T-helper 2 cell (primary cell): Measurements from ENCODE around the gene ERAS.
A peak's percentile ranks its signal among the peaks of the same experiment; 100 is the strongest.
"Not testable (repeated sequence)": the region's sequence is repeated elsewhere in the genome, so short reads cannot be mapped to it uniquely, and the experiment has no call there.

Experiments used
- DNase-seq, 5 experiments: peaks; one replicate each; pipeline versions ENCODE4 v3.0.0 to v3.0.0-alpha.2; 2012 to 2022

Gene ERAS

DNA sequence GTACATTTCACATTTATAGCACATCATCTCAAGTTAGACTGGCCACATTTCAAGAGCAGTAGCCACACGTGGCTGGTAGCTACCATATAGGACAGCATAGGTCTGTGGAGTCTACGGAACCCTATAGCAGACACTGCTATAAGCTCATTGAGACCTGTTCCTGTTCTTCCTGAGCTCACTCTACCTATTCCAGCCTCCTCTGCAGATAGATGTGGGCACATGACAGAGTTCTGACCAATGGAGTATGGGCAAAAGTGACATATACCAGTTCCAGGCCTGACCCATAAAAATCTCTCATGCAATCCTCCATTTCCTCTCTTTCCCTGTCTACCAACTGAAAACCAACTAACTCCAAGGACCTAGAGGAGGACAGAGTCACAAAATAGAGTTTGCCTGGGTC lies 28.0 kb upstream of the ERAS start:
- no peak for DNase-seq

DNA sequence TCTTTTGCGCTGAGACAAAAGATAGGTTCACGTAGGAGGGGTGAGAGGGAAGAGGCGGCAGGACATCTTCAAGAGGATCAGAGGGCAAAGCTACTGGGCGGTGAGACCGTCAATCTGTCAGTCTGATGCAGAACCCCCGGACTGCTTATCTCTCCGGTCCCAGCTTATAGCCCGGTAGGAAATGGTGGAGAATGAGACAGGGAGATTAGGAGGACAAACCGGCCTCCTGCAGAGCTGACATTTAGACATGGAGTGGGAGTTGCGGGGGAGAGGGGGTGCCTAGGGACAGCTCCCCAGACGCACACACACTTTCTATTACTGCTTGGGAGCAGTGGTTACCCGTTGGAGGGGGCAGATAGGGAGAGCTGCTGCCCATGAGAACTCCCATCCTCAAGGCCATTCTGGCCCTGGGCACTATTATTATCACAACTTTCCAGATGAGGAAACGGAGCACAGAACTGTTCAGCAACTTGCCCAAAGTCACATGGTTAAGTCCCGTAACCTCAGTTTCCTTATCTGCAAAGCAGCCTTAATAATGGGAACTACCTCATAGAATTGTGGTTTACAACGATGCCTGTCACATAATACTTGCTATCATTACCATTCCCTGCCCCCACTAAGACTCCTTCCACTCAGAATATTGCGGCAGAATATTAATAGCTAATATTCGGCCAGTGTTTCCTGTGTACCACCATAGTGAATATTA lies 25.6 kb upstream of the ERAS start:
- peak in 1 of 5 experiments; percentile 6 for DNase-seq

DNA sequence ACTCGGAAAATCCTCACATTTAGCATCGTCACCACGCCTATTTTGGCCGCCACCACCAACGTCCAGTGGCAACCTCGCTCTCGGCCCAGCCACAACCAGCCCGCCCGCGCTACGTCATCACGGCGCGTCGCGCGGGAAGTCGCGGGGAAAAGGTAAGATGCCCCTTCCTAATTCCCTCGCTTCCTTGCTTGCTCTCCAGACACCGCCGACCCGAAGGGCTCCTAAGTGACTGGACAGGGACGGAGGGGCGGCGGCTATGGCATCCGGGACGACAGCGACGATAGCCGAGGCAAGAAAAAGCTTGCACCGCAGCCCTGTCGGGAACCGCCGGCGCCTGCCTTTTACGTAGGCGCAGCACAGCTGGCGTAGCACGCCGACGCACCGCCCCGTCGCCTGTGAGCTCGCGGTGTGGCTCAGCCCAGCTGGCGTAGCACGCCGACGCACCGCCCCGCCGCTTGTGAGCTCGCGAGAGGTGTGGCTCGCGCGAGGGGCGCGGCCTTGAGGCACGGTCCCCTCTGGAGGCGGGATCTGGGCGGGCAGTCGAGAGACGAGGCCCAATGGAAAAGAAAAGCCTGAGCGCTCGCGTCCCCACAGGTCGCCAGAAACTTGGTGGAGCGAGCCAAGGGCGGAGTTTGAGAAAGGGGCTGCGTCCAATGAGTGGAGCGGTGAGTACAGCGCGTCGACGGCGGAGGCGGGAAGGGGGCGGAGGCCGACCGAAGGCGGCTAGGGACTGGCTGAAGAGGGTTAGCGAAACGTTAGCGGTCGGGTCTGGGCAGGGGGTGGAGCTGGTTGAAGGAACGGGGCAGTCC lies 24.8 kb upstream of the ERAS start, which contains the start of gene HDAC6:
Gene HDAC6, plus strand, starts transcription at position 788 of the 809 bp plus-strand sequence. CDS start 626 bp downstream, outside the sequence.
- DNase-seq: peak; percentile 82 to 99 (median 93)

DNA sequence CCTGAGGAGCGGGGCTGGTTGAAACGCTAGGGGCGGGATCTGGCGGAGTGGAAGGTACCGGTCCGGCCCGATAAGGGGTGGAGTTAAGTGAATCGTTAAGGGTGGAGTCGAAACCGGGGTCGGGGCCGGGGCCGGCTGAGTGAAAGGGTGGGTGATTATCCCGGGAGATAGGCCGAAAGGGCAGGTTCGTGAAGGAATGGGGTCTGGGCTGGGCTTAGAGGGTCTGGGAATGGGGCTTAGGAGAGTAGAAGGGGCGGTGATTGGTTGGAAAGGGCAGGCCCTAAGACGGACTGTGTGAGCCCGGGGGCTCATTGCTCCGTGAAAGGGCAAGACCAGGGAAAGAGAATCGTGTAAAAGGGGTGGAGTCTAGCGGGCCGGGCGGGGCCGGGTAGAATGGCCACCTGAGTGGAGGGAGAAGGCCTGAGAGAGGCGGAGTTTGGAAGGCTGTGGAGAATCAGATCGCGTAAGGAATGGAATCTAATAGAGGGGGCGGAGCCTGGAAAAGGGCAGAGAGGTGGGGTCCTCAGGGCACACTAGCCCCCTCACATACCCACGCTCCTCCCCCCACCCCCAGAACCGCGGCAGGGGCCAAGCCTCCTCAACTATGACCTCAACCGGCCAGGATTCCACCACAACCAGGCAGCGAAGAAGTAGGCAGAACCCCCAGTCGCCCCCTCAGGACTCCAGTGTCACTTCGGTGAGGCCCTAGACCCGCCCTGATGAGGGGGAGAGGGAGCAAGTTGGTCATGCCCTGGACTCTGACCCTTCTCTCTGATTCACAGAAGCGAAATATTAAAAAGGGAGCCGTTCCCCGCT lies 24.0 kb upstream of the ERAS start:
- DNase-seq: peak in 4 of 5 experiments; percentile 27 to 78 (median 50)

DNA sequence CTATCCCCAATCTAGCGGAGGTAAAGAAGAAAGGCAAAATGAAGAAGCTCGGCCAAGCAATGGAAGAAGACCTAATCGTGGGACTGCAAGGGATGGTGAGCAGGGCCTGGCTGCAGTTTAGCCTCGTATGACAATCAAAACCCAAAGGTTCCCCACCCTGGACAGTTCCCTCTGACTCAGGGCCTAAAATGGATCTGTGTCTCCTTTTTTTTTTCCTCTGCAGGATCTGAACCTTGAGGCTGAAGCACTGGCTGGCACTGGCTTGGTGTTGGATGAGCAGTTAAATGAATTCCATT lies 23.5 kb upstream of the ERAS start:
- DNase-seq: no peak

DNA sequence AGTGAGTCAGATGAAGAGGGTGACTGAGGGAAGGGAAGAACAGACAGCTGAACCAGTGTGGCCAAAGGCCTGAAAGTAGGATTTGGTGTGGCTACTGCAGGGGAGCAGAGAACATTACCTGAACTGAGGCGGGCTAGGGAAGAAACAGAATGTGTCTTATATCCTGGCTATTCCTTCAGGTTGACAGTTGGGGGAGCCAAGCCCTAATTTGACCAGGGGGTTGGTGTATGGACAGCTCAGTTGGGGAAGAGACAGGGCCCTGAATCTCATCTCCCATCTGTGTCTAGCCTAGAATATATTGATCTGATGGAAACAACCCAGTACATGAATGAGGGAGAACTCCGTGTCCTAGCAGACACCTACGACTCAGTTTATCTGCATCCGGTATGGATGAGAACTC lies 20.2 kb upstream of the ERAS start:
- no peak for DNase-seq

DNA sequence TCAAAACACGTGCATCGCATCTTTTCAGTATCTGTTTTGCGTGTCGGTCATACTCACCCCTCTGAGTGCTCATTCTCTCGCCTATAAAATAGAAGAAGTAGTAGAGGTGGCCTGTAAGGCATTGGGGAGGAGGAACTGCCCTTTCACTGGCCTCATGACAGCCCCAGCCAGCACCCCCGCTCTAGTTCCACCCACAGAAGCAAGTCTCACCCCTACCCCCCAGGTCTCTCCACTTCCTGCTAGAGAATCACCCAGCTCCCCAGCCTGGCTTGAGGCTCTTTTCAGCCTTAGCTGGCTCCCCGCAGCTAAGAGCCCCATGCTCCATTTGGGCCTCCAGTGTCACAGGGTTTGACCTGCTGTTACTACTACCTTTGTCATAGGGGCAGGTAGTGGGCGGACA lies 12.7 kb upstream of the ERAS start:
- DNase-seq: no peak

DNA sequence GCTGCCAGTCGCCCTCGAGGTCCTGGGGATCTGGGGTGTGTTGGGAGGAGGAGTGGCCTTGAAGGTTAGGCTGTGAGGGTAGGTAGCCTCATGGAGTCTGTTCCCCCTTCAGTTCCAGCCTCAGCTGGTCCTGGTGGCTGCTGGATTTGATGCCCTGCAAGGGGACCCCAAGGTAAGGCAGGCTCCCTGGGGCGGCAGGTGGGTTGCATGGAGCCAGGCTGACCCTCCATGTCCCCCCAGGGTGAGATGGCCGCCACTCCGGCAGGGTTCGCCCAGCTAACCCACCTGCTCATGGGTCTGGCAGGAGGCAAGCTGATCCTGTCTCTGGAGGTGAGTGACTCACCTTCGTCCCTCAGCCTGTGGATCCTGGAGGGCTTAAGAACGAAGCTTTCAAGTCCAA lies 11.6 kb upstream of the ERAS start:
- no peak for DNase-seq

DNA sequence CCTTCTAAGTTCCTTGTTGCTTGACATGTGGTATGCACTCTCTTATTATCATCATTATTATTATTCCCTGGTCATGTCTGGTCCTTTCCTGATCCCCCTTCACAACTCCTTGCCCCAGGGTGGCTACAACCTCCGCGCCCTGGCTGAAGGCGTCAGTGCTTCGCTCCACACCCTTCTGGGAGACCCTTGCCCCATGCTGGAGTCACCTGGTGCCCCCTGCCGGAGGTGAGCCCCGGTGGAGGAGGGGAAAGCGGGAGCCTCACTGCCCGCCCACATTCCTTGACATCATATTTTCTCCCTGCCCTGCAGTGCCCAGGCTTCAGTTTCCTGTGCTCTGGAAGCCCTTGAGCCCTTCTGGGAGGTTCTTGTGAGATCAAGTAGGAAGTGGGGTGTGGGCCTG lies 11.0 kb upstream of the ERAS start:
- no peak for DNase-seq

DNA sequence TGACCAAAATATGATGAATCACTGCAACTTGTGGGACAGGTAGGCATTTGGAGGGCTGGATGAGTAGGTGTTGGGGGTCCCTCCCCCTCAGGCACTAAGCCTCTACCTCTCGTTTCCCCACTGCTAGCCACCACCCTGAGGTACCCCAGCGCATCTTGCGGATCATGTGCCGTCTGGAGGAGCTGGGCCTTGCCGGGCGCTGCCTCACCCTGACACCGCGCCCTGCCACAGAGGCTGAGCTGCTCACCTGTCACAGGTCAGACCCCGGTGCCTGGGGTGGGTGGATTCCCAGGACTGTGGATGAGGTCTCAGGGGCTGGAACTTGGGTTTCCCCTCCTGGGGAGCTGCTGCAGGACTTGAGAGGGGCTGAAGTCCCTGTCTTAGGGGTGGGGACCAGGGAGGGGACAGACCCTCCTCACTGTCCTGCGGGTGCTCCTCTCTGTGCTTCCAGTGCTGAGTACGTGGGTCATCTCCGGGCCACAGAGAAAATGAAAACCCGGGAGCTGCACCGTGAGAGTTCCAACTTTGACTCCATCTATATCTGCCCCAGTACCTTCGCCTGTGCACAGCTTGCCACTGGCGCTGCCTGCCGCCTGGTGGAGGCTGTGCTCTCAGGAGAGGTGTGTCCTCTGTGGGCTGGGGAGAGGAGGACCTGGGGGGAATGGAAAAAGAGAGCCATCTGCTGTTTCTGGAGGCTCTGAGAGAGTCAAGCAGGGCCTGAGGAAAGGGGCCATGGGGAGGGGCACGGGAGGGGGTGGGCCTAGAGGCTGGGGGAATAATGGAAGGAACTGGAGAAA lies 10.1 kb upstream of the ERAS start:
- no peak for DNase-seq

DNA sequence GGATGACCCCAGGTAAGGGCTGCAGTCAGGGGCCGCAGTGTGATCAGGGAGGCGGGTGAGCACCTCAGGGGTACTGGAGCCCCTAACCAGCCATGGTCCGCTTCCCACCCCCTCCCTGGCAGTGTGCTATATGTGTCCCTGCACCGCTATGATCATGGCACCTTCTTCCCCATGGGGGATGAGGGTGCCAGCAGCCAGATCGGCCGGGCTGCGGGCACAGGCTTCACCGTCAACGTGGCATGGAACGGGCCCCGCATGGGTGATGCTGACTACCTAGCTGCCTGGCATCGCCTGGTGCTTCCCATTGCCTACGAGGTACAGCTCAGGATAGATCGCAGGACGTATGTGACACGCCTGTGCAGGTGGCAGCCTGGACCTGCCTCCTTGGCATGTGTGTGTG lies 8.2 kb upstream of the ERAS start:
- DNase-seq: no peak

DNA sequence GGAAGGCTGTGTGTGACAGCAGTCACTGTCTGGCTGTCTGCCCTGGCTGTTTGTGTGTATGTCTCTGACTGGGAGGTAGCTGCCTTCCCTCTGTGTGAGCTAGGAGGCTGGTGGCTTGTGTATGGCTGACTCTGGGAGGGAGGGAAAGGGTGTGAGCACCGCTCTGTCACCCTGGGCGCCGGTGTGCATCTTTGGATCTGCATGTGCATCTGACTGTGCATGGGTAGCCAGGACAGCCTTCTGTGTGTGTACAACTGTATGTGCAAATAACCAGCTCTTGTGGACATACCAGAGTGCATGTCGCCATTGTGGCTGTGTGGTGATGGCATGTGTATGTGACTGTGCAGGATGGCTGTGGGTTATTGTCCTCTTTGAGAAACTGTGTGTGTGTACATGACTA lies 7.4 kb upstream of the ERAS start:
- DNase-seq: no peak

DNA sequence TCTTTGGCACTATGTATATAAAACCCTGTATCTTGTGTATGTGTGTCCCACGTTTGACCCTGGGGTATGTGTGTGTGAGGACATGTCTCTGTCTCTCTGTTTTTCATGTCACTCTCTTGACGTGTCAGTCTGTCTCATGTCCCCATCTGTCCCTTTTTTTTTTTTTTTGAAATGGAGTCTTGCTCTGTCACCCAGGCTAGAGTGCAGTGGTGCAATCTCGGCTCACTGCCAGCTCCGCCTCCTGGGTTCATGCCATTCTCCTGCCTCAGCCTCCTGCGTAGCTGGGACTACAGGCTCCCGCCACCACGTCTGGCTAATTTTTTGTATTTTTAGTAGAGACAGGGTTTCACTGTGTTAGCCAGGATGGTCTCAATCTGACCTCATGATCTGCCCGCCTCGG lies 6.9 kb upstream of the ERAS start:
- DNase-seq: not testable (repeated sequence)

DNA sequence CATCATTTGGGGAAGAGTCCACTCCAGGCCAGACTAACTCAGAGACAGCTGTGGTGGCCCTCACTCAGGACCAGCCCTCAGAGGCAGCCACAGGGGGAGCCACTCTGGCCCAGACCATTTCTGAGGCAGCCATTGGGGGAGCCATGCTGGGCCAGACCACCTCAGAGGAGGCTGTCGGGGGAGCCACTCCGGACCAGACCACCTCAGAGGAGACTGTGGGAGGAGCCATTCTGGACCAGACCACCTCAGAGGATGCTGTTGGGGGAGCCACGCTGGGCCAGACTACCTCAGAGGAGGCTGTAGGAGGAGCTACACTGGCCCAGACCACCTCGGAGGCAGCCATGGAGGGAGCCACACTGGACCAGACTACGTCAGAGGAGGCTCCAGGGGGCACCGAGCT lies 3.3 kb upstream of the ERAS start:
- DNase-seq: no peak

DNA sequence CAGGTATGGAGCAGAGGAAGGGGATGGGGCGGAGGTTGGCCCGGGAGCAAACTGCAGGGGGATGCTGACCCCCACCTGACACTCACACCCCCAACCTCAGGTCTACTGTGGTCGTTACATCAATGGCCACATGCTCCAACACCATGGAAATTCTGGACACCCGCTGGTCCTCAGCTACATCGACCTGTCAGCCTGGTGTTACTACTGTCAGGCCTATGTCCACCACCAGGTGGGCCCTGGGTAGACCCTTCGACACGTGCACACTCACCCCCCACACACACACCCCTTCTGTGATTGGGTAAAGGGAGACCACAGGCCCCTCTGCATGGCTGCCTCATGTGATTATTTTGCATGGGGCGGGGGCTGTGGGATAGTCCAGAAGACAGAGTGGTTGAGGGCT lies 2.2 kb upstream of the ERAS start:
- no peak for DNase-seq

DNA sequence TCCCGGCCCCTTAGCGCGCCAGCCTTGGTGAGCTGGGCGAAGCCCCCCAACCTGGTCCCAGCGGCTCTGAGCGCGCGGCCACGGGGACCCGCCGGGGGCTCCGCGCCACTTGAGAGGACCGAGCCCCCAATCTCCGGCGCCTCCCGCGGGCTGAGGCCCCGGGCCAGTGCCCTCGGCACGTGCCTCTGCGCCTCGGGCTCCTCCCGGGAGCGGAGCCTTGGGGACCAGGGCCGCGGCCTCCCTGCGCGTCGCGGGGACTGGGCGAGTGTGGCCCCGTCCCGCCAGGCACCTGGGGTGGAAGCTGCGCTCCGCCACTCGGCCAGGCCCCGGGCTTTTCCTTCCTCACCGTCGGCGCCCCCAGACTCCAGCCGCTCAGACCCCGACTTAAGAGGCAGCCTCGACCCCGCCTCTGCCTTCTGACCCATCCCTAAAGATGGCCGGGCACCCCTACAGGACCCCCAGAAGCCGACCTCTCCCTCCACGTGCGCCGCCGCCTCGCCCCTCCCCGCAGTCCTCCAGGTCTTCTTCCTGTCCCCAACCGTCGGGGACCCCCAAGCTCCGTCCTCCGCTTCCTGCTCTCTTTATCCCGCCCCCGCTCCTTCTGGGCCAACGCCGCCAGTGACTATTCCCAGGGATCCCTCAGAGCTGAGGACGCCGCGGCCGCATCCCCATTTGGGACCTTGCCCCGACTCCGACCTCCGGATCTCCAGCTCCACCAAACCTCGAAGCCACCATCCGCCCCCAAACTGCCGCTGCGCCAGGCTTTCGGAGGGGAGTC lies 752 bp downstream of the ERAS start:
- DNase-seq: no peak

DNA sequence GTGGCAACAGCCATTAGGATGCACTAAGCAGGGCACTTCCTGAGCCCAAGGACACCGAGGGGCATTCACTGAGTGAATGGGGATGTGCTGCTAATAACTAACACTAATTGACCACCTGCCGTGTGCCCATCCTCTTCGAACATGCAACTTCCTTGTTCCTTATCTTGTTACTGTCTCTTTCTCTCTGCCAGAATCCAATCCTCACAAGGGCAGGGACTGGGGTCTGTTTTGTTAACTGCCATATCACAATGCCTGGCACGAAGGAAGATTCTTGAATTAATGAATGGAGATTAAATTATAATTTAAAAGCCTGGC lies 1.3 kb downstream of the ERAS start:
- DNase-seq: no peak

DNA sequence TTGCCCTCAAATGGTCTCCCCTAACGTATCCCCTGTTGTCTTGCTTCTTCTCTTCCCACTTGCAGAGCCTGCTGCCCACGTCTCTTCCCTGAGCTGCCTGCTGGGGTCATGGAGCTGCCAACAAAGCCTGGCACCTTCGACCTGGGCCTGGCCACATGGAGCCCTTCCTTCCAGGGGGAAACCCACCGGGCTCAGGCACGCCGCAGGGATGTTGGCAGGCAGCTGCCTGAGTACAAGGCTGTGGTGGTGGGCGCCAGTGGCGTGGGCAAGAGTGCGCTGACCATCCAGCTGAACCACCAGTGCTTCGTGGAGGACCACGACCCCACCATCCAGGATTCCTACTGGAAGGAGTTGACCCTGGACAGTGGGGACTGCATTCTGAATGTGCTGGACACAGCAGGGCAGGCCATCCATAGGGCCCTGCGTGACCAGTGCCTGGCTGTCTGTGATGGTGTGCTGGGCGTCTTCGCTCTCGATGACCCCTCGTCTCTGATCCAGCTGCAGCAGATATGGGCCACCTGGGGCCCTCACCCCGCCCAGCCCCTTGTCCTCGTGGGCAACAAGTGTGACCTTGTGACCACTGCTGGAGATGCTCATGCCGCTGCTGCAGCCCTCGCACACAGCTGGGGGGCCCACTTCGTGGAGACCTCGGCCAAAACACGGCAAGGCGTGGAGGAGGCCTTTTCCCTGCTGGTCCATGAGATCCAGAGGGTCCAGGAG lies 2.9 kb downstream of the ERAS start:
- DNase-seq: no peak

DNA sequence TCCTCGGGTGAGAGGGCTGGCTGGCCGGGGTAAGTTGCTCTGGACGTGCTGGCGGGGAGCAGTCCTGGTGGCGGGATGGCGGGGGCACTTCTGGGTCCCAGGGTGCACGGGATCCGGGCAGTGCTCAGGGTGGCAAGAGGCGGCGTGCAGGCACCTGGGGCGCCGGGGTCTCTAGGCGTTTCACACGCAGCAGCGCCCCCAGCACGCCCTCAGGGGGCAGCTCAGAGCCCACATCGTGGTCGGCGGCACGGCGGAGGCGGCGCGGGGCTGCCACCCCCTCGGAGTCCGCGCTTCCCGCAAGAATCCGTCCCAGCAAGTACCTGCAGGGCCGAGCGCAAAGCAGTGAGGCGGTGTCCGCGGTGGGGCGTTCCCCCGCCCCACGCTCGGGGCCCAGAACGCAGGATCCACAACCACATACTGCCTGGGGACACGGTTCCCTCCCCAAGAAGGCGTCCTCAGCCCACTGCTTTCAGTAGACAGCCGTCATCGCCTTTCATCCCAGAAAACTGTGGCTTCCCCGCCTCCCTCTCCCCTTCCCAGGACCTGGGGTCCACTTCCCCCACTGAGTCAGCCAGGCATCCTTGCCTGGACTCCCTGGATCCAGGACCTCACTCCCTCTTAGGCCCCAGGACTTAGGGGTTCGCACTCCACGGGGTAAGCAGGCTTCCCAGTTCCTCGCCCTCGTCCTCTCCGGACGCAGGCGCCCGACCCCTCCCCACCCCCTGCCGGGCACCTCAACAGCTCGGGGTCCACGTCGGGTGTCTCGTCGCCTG lies 5.0 kb downstream of the ERAS start:
- no peak for DNase-seq

DNA sequence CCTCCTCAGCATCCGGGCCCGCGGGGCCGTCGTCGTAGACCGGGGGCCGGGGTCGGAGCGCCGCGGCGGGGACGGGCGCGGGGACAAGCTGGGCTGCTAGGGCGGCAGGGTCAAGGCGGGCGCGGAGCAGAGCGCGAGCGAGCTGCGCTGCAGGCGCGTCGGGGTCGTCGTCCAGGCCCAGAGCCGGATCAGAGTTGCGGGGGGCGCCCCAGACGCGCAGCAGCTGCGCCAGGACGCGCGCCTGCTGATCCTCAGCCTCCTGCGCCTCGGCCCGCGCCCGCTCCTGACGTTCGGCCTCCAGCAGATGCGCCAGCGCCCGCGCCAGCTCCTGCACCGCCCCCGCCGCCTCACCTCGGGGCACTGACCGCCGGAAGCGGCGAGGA lies 5.6 kb downstream of the ERAS start:
- DNase-seq: no peak
